Neural crest cell (in vitro differentiated cells): ENCODE results near the gene TCAIM. TPM values are rescaled to one million over a fixed set of nuclear protein-coding genes. Genes with fewer than 3 reads are reported as not detected.
A peak's percentile ranks its signal among the peaks of the same experiment; 100 is the strongest.

Experiments
- DNase-seq: peaks from one replicate; pipeline ENCODE4 v3.0.0; 2021; ENCODE audit warnings: low read depth, mixed read lengths, low spot score
- H3K27ac Mint-ChIP-seq: one replicate; pipeline ENCODE4 v1.8.0; 2021; ENCODE audit warnings: mild to moderate bottlenecking, mixed read lengths; ENCODE audit not compliant: unreplicated experiment
- H3K27me3 Mint-ChIP-seq: 2 replicates; pipeline ENCODE4 v1.8.0; 2021; ENCODE audit warnings: low read depth, mild to moderate bottlenecking, mixed read lengths
- H3K36me3 Mint-ChIP-seq: 2 replicates; pipeline ENCODE4 v1.8.0; 2021; ENCODE audit warnings: low read depth, mild to moderate bottlenecking, mixed read lengths
- H3K4me1 Mint-ChIP-seq: 2 replicates; pipeline ENCODE4 v1.8.0; 2021; ENCODE audit warnings: mixed read lengths
- H3K4me3 Mint-ChIP-seq: one replicate; pipeline ENCODE4 v1.8.0; 2021; ENCODE audit warnings: mild to moderate bottlenecking, mixed read lengths
- H3K9me3 Mint-ChIP-seq: 2 replicates; pipeline ENCODE4 v1.8.0; 2021; ENCODE audit warnings: mixed read lengths
- CTCF ChIP-seq: fragments of 200-600 bp; sonication (generic); conservative IDR thresholded peaks from 2 replicates; pipeline ENCODE4 v1.5.0; 2021; ENCODE audit warnings: antibody characterized with exemption, mild to moderate bottlenecking
- total RNA-seq: library from RNA; stranded (reverse); gene quantifications from 2 replicates; pipeline ENCODE4 v1.2.1, GENCODE V29; 2021

TCAIM gene
- total RNA-seq, 1 donor from 2014 or later = 25.3 TPM

- H3K27ac Mint-ChIP-seq = peak overlapping the region; percentile 57
- no peaks in the 10 kb centered on the region for H3K4me1 Mint-ChIP-seq
- no peak overlapping the region for H3K4me3 Mint-ChIP-seq
- peaks cover 15% of the 10 kb centered on the region for H3K27me3 Mint-ChIP-seq
- H3K36me3 Mint-ChIP-seq = no peaks in the 10 kb centered on the region
- DNase-seq = no peak
- no peak for TF ChIP-seq CTCF
- H3K9me3 Mint-ChIP-seq = no peaks in the 10 kb centered on the region
Measured at GRCh38 chr3:44301746-44302145, 36.8 kb upstream of the TCAIM start.

- Mint-ChIP-seq H3K36me3 (no peaks in the 10 kb centered on the region), H3K4me3 (no peak overlapping the region), H3K9me3 (no peaks in the 10 kb centered on the region), H3K4me1 (no peaks in the 10 kb centered on the region), H3K27me3 (peaks cover 5% of the 10 kb centered on the region), H3K27ac (no peak overlapping the region)
- DNase-seq = no peak
- TF ChIP-seq CTCF = no peak
Measured at GRCh38 chr3:44309500-44309899, 29.1 kb upstream of the TCAIM start.

GRCh38 chr3:44318891-44319311 lies 19.7 kb upstream of the TCAIM start:
- no peak for TF ChIP-seq CTCF
- DNase-seq = no peak
- Mint-ChIP-seq H3K9me3 (no peaks in the 10 kb centered on the region), H3K4me1 (no peaks in the 10 kb centered on the region), H3K27me3 (peaks cover 21% of the 10 kb centered on the region), H3K36me3 (no peaks in the 10 kb centered on the region), H3K27ac (no peak overlapping the region), H3K4me3 (no peak overlapping the region)

GRCh38 chr3:44321335-44321734 lies 17.2 kb upstream of the TCAIM start:
- H3K4me1 Mint-ChIP-seq = no peaks in the 10 kb centered on the region
- no peak overlapping the region for H3K4me3 Mint-ChIP-seq
- no peaks in the 10 kb centered on the region for H3K36me3 Mint-ChIP-seq
- H3K9me3 Mint-ChIP-seq = no peaks in the 10 kb centered on the region
- peaks cover 33% of the 10 kb centered on the region for H3K27me3 Mint-ChIP-seq
- DNase-seq = no peak
- H3K27ac Mint-ChIP-seq = no peak overlapping the region
- no peak for TF ChIP-seq CTCF

GRCh38 chr3:44323341-44323955 lies 15.1 kb upstream of the TCAIM start:
- TF ChIP-seq CTCF = peak; percentile 94
- no peak overlapping the region for H3K27ac Mint-ChIP-seq
- no peaks in the 10 kb centered on the region for H3K36me3 Mint-ChIP-seq
- H3K4me3 Mint-ChIP-seq = no peak overlapping the region
- no peaks in the 10 kb centered on the region for H3K4me1 Mint-ChIP-seq
- peak; percentile 68 for DNase-seq
- no peaks in the 10 kb centered on the region for H3K9me3 Mint-ChIP-seq
- peaks cover 33% of the 10 kb centered on the region for H3K27me3 Mint-ChIP-seq
